Activated T-helper 1 cell treated with anti-CD3 and anti-CD28 coated beads, Interleukin-12 subunit alpha, Interleukin-12 subunit beta, Interleukin-2, Interleukin-4 antibody, amounts not matched to agents 30 ng/mL and 10 ng/mL and 1 ng/mL, durations not matched to agents 14 hours and 24 hours and 36 hours (primary cell): Measurements from ENCODE around the gene NRXN3. TPM values are rescaled to one million over a fixed set of nuclear protein-coding genes. Genes with fewer than 3 reads are reported as not detected.
"Not testable (repeated sequence)": the region's sequence is repeated elsewhere in the genome, so short reads cannot be mapped to it uniquely, and the experiment has no call there.

ENCODE experiments used
- DNase-seq: peaks from one replicate; pipeline ENCODE4 v3.0.0; 2021; ENCODE audit warnings: low spot score
- H3K27ac Mint-ChIP-seq: one replicate; pipeline ENCODE4 v1.8.0; 2021; ENCODE audit warnings: mild to moderate bottlenecking, mixed read lengths
- H3K27me3 Mint-ChIP-seq: one replicate; pipeline ENCODE4 v1.8.0; 2022; ENCODE audit warnings: mild to moderate bottlenecking, moderate library complexity, mixed read lengths; ENCODE audit not compliant: insufficient read depth
- H3K36me3 Mint-ChIP-seq: one replicate; pipeline ENCODE4 v1.8.0; 2021; ENCODE audit warnings: low read depth, mixed read lengths
- H3K4me1 Mint-ChIP-seq: one replicate; pipeline ENCODE4 v1.8.0; 2021; ENCODE audit warnings: low read depth, mixed read lengths
- H3K4me3 Mint-ChIP-seq: one replicate; pipeline ENCODE4 v1.8.0; 2021; ENCODE audit warnings: mild to moderate bottlenecking, moderate library complexity, mixed read lengths
- H3K9me3 Mint-ChIP-seq: one replicate; pipeline ENCODE4 v1.8.0; 2021; ENCODE audit warnings: mixed read lengths
- intact Hi-C: fragments of 100-400 bp; cut with micrococcal nuclease; formaldehyde crosslinking; loops from one replicate; pipeline ENCODE4 v1.15.1; 2024
- total RNA-seq: library from RNA; stranded (reverse); gene quantifications from 2 replicates; pipeline ENCODE4 v1.2.3, GENCODE V29; 2022

NRXN3 gene
- total RNA-seq, 1 donor from 2014 or later, result not detected

GRCh38 chr14:78567343-78567742 is 397.2 kb downstream of the NRXN3 start:
- Mint-ChIP-seq H3K36me3 (no peaks in the 10 kb centered on the region), H3K27ac (no peak overlapping the region), H3K4me1 (no peaks in the 10 kb centered on the region), H3K9me3 (no peaks in the 10 kb centered on the region), H3K4me3 (no peak overlapping the region), H3K27me3 (no peaks in the 10 kb centered on the region)
- intact Hi-C loops, result no loop called here
- DNase-seq, result no peak

- H3K4me1 Mint-ChIP-seq, H3K36me3 Mint-ChIP-seq, intact Hi-C loops, DNase-seq, H3K27me3 Mint-ChIP-seq, H3K27ac Mint-ChIP-seq, H3K4me3 Mint-ChIP-seq: not testable (repeated sequence)
- peaks cover 18% of the 10 kb centered on the region for H3K9me3 Mint-ChIP-seq
These were observed 403.6 kb downstream of the NRXN3 start for GRCh38 chr14:78573736-78574135.

- Mint-ChIP-seq H3K4me1 (no peaks in the 10 kb centered on the region), H3K9me3 (peaks cover 18% of the 10 kb centered on the region), H3K36me3 (no peaks in the 10 kb centered on the region), H3K27me3 (no peaks in the 10 kb centered on the region), H3K4me3 (no peak overlapping the region), H3K27ac (no peak overlapping the region)
- no peak for DNase-seq
- intact Hi-C loops, result no loop called here
These were observed 406.4 kb downstream of the NRXN3 start for GRCh38 chr14:78576437-78577166.

- Mint-ChIP-seq H3K27ac (no peak overlapping the region), H3K4me3 (no peak overlapping the region), H3K27me3 (no peaks in the 10 kb centered on the region), H3K4me1 (no peaks in the 10 kb centered on the region), H3K36me3 (no peaks in the 10 kb centered on the region), H3K9me3 (no peaks in the 10 kb centered on the region)
- no peak for DNase-seq
- intact Hi-C loops, result no loop called here
These were observed 411.1 kb downstream of the NRXN3 start for GRCh38 chr14:78581229-78581628.

GRCh38 chr14:78586681-78587080 is 416.5 kb downstream of the NRXN3 start:
- Mint-ChIP-seq H3K4me1 (no peaks in the 10 kb centered on the region), H3K9me3 (no peaks in the 10 kb centered on the region), H3K36me3 (no peaks in the 10 kb centered on the region), H3K4me3 (no peak overlapping the region), H3K27me3 (no peaks in the 10 kb centered on the region), H3K27ac (no peak overlapping the region)
- intact Hi-C loops, result no loop called here
- DNase-seq, result no peak

- DNase-seq, result no peak
- Mint-ChIP-seq H3K36me3 (no peaks in the 10 kb centered on the region), H3K4me3 (no peak overlapping the region), H3K4me1 (no peaks in the 10 kb centered on the region), H3K27me3 (no peaks in the 10 kb centered on the region), H3K9me3 (no peaks in the 10 kb centered on the region), H3K27ac (no peak overlapping the region)
- intact Hi-C loops, result no loop called here
These were observed 418.7 kb downstream of the NRXN3 start for GRCh38 chr14:78588906-78589305.

- Mint-ChIP-seq H3K27me3 (no peaks in the 10 kb centered on the region), H3K9me3 (no peaks in the 10 kb centered on the region), H3K27ac (no peak overlapping the region), H3K36me3 (no peaks in the 10 kb centered on the region), H3K4me3 (no peak overlapping the region), H3K4me1 (no peaks in the 10 kb centered on the region)
- DNase-seq, result no peak
- intact Hi-C loops, result loop anchor here (10.0 kb wide), 2 partner anchors 102 to 428 kb away; no protein-coding TSS in a partner anchor
These were observed 422.5 kb downstream of the NRXN3 start for GRCh38 chr14:78592616-78593219.

- Mint-ChIP-seq H3K9me3 (no peaks in the 10 kb centered on the region), H3K4me3 (no peak overlapping the region), H3K36me3 (no peaks in the 10 kb centered on the region), H3K4me1 (no peaks in the 10 kb centered on the region), H3K27ac (no peak overlapping the region), H3K27me3 (no peaks in the 10 kb centered on the region)
- intact Hi-C loops, result loop anchor here (10.0 kb wide), 2 partner anchors 101 to 429 kb away; no protein-coding TSS in a partner anchor
- DNase-seq, result no peak
These were observed 423.8 kb downstream of the NRXN3 start for GRCh38 chr14:78593949-78594348.

- intact Hi-C loops, result loop anchor here (10.0 kb wide), 2 partner anchors 99 to 431 kb away; no protein-coding TSS in a partner anchor
- DNase-seq, result no peak
- Mint-ChIP-seq H3K4me1 (no peaks in the 10 kb centered on the region), H3K27ac (no peak overlapping the region), H3K36me3 (no peaks in the 10 kb centered on the region), H3K4me3 (no peak overlapping the region), H3K27me3 (no peaks in the 10 kb centered on the region), H3K9me3 (no peaks in the 10 kb centered on the region)
These were observed 425.6 kb downstream of the NRXN3 start for GRCh38 chr14:78595797-78596196.

- Mint-ChIP-seq H3K4me3 (no peak overlapping the region), H3K9me3 (no peaks in the 10 kb centered on the region), H3K4me1 (no peaks in the 10 kb centered on the region), H3K36me3 (no peaks in the 10 kb centered on the region), H3K27ac (no peak overlapping the region), H3K27me3 (no peaks in the 10 kb centered on the region)
- intact Hi-C loops, result loop anchor here (1.0 to 10.0 kb wide), 3 partner anchors 97 to 433 kb away; no protein-coding TSS in a partner anchor
- peak; percentile 4 for DNase-seq
These were observed 428.1 kb downstream of the NRXN3 start for GRCh38 chr14:78598046-78598920.

GRCh38 chr14:78605025-78605762 is 435.0 kb downstream of the NRXN3 start:
- no peaks in the 10 kb centered on the region for H3K9me3 Mint-ChIP-seq
- no peak for DNase-seq
- peaks cover 2% of the 10 kb centered on the region for H3K27me3 Mint-ChIP-seq
- intact Hi-C loops, result no loop called here
- no peak overlapping the region for H3K4me3 Mint-ChIP-seq
- H3K36me3 Mint-ChIP-seq, result no peaks in the 10 kb centered on the region
- no peaks in the 10 kb centered on the region for H3K4me1 Mint-ChIP-seq
- H3K27ac Mint-ChIP-seq, result no peak overlapping the region

GRCh38 chr14:78605897-78606500 is 435.8 kb downstream of the NRXN3 start:
- no peaks in the 10 kb centered on the region for H3K9me3 Mint-ChIP-seq
- H3K4me3 Mint-ChIP-seq, result no peak overlapping the region
- no peak for DNase-seq
- H3K27ac Mint-ChIP-seq, result no peak overlapping the region
- H3K27me3 Mint-ChIP-seq, result peaks cover 2% of the 10 kb centered on the region
- no peaks in the 10 kb centered on the region for H3K36me3 Mint-ChIP-seq
- intact Hi-C loops, result no loop called here
- no peaks in the 10 kb centered on the region for H3K4me1 Mint-ChIP-seq
